NCI-H2107 treated with DMSO at 0.1 percent for 48 hours (cell line): ENCODE measurements around the gene SCUBE3.

Source experiments
- DNase-seq: peaks from one replicate; lab custom pipeline; 2025; ENCODE audit not compliant: unreplicated experiment; lab: John Stamatoyannopoulos, UW

The SCUBE3 gene

DNA sequence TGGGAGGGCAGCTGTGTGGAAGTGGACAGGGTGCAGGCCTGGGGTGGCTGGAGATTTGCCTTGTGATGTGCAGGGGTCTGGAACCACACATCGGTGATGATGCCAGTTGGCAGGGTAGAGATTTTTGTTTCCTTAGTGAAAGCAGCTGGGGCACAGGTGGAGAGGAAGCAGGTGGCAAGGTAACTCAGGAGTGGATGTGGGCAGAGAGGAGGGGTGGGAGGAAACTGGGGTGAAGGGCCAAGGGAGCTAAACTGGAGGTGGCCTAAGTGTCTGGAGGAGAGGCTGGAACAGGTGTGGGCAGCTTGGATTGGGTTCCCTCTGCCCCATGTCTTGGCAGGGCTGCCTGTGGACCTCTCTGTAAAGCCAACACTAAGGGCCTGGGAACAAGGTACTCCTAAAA is 4.7 kb upstream of the SCUBE3 start:
- peak; percentile 47 for DNase-seq

DNA sequence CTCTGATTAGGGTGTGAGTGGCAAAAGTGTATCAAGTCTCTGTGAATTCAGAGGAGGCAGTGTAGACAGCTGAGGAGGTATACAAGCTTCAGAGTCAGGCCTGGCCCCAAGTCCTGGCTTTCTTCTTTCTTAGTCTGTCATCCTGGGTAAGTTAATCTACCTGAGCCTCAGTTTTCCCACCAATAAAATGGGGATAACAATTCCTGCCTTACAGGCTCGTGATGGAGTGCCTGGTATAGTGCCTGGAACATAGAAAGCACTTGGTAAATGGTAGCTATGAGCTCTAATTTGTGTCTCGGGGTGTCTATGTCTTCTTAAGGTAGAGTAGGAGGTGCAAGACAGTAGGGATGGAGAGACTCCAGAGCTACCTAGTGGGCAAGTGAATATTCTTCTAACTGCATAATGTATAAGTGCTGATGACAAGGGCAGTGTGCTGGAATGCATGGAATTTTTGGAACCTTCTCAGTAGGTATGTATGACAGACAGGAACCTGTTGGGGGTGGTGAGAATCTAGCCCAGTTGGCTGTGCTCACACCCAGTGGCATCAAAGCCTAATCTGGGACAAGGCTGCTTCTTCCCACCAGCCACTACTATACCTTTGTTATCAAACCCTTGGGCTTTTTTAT is 4.0 kb upstream of the SCUBE3 start:
- no peak for DNase-seq

- DNase-seq = no peak
These were observed 411 bp upstream of the SCUBE3 start for GRCh38 chr6:35213298-35213791.

DNA sequence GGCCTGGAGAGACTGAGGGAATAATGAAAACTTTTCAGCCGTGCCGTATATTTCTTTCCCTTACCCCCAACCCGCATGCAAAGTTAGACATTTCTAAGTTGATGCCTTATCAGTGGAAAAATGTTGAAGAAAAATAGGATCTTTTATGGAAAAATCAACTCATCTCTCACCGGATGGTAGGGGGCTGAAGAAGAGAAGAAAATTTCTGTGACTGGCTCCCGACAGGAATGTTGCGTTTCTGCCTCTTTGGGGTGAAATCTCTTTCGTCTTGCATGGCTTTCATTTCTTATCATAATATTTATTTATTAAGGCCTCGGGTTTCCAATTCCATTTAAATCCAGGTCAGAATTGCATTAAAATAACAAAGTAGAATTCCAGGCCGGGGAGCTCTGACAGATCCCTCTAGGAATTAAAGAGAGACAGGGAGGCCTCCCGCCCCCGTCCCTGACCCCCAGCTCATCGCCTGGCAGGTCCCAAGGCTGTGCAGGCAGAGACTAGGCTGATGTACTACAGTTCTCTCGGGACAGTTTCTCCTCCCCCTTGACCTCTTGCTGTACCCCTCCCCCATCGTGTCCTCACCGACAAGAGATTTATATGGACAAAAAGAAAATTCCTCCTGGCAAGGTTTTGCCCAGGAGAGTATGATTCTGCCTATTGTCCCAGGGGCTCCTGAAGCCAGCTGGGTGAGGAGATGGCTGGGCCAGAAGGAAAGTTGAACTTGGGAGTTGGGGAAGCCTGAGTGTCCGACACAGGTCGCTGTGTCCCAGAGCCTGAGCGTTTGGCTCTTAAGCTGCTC is 1.3 kb downstream of the SCUBE3 start:
- no peak for DNase-seq

DNA sequence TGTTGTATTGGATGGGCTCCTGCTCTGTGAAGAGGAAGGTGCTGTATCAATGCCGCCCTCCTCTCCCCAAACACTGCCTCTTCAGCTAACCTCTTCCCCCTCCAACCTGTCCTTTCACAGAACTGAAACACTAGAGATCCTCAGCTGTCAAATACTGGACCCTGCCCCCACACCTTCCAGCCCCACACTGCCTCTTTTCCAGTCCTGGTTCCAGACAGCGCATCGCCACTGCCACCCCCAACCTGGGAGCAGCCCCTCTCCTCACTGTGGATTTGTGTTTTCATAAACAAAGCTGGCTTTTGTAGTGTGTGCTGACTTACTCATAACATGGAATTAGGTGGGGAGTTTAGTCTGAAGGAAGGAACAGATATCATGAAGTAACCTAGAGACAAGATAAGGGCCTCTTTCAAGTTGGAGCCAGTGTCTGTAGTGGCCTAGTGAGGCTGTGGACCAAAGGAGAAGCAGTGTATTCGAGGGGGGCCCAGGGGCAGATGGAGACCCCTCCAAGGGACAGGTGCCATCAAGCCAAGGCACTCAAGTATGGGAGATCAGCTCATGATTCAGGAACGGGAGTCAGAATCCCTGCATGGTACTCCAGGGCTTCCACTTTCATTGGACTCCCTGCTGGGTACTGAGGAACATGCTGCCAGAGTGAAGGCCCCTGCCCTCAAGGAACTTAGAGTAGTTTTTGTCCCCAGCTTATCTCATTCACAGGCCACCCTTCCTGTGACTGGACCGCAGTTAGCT is 2.1 kb downstream of the SCUBE3 start:
- DNase-seq = no peak

GRCh38 chr6:35216412-35216732 is 2.6 kb downstream of the SCUBE3 start:
- no peak for DNase-seq

- peak; percentile 28 for DNase-seq
These were observed 3.4 kb downstream of the SCUBE3 start for GRCh38 chr6:35216851-35217811.

GRCh38 chr6:35218021-35218420 is 4.3 kb downstream of the SCUBE3 start:
- no peak for DNase-seq

DNA sequence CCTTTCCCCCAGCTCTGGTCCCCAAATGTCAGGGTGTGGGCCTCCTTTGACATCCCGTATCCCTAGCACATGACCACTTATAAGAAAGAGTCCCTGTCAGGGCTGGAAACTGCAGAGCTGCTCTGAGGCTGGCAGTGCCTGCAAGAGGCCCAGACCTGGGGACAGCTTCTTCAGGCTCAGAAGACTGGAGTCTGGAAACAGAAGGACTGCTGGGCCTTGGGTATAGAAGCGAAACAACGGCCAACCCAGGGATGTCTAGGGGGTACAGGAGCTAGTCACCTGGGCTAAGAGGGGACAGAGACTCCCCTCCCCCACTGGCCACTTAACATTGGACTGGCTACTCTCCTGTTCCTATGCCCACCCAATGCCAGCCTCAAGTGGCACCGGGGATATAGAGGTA is 4.7 kb downstream of the SCUBE3 start:
- DNase-seq = no peak

GRCh38 chr6:35219683-35220326 is 6.0 kb downstream of the SCUBE3 start:
- no peak for DNase-seq

GRCh38 chr6:35220711-35221110 is 7.0 kb downstream of the SCUBE3 start:
- DNase-seq = no peak

GRCh38 chr6:35223396-35223795 is 9.6 kb downstream of the SCUBE3 start:
- no peak for DNase-seq

GRCh38 chr6:35224720-35225119 is 11.0 kb downstream of the SCUBE3 start:
- DNase-seq = no peak

DNA sequence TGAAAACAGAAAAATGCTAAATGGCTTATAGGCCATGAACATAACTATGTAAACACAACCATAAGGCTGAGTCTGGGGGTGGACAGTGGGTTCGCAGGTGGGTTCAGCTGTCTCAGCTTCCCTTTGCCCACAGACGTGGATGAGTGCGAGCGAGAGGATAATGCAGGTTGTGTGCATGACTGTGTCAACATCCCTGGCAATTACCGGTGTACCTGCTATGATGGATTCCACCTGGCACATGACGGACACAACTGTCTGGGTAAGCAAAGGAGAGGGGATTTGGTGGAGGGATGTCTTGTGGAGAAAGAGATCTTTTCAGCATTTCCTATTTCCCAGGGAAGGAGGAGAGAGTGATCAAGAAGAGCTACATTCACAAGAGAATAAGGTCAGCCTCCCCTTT is 14.7 kb downstream of the SCUBE3 start:
- DNase-seq = no peak

GRCh38 chr6:35229304-35229703 is 15.5 kb downstream of the SCUBE3 start:
- no peak for DNase-seq

DNA sequence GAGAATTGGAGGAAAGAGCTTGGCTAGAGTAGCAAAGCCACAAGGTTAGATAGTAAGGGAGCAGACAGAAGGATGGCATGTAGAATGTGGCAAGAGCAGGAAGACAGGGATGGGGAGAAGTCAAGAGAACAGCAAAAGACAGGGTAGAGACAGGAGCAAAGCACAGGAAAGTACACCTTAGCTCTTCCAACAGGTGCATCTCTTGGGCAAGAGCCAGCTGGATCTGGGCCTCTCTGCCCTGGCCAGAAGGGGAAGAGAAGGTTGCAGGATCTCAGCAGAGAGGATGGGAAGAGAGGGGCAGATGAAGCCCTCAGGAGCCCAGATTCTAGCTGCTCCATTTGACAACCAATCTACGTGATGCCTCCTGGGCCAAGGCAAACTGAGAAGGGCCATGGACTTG is 16.7 kb downstream of the SCUBE3 start:
- no peak for DNase-seq

DNA sequence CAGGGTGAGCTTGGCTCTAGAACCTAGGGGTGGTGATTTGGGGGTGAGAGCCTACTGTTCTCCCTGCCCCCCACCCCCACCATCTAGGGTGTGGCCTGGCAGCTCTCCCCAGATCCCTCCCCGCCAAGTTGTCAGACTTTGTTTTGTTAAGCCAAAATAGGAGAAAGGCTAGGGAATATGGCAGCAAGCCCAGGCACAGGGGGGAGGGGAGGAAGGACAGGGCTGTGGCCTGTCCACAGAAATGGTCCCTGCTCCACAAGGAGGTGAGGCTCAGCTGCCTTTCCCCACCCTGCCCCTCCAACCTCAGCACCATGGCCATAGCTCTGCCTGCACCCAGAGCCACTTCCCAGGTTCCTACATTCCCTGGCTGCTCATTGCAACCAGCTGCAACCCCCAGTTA is 17.2 kb downstream of the SCUBE3 start:
- no peak for DNase-seq

GRCh38 chr6:35231563-35231962 is 17.8 kb downstream of the SCUBE3 start:
- DNase-seq = no peak

GRCh38 chr6:35234901-35235300 is 21.1 kb downstream of the SCUBE3 start:
- no peak for DNase-seq

- DNase-seq = no peak
These were observed 22.5 kb downstream of the SCUBE3 start for GRCh38 chr6:35236223-35236622.
